ENCODE data around the gene DGCR6L.
"Not testable (repeated sequence)": the region's sequence is repeated elsewhere in the genome, so short reads cannot be mapped to it uniquely, and the experiment has no call there.

GRCh38 chr22:20266667-20267440 lies 53.0 kb downstream of the DGCR6L start:
- TF ChIP-seq POLR2A (IDR thresholded peaks at IDR 0.05; ENCODE audit: low read length); GATA1 (IDR thresholded peaks at IDR 0.05; ENCODE audit: low read depth, low read length): not testable (repeated sequence)

Data from erythroblast (primary cell).